ENCODE results near the gene ELOVL6.
"Not testable (repeated sequence)": the region's sequence is repeated elsewhere in the genome, so short reads cannot be mapped to it uniquely, and the experiment has no call there.

- not testable (repeated sequence) for TF ChIP-seq CTCF (IDR thresholded peaks at IDR 0.05; ENCODE audit: low read depth, low read length); EZH2phosphoT487 (IDR thresholded peaks at IDR 0.05; ENCODE audit: low read depth)
Observed at GRCh38 chr4:110076828-110077227, 121.6 kb downstream of the ELOVL6 start.

All from OCI-LY3 (cell line).